GM21786 (cell line): ENCODE data around the gene RAD51B.

Experiments
- ATAC-seq: cut with Tn5 transposase; IDR thresholded peaks from one replicate; pipeline ENCODE4 v1.9.1; 2021; ENCODE audit not compliant: unreplicated experiment

The RAD51B gene

DNA sequence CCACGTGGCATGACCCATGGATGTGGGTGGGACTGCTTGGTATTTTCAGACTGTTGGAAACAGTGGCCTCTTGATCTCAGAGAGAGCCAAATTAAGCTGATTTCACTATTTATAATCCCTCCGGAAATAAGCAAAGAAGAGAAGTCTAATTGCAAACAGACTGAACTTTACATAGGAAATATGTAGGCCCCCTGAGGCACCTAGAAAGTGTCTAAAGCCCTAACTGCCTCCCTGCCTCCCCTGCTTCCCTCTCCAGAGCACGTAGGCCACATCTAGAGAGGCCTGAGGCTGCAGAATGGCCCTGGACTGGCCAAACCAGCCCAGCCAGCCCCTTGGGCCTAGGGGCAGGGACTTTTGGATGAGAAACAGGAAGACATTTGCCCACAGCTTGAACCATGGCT, 849.5 kb downstream of the RAD51B start:
- ATAC-seq = no peak

DNA sequence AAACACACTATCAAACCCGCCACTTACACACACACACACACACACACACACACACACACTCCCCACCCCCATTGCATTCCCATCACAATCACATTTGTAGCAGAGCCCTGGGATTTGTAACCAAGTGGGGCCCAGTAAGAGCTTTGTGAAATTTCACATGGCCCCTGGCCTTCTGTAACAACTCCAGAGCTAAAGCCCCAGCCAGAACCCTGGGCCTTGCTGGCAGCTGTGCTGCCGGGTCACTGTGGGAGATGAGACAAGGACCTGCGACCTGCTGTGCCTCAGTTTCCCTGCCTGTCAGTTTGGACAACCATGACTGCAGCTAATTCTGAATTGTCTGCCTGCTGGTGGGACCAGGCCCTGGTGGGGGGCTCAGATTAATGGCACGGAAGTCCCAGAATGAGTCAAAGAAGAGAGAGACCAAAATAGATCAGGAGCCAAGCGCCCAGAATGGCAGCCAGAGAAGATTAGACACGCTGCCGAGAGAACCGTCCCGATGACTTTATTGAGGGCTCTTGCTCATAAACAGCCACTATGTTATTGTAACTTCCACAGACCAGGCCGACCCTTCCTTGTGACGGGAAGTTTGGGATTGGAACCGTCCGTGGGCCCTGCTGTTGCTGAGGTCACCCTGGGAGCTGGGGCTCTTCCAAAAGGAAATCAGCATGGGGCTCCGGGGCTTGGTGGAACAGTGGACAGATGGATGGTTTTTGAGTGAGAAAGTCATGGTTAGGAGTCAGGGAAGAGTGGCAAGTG, 850.2 kb downstream of the RAD51B start:
- no peak for ATAC-seq

DNA sequence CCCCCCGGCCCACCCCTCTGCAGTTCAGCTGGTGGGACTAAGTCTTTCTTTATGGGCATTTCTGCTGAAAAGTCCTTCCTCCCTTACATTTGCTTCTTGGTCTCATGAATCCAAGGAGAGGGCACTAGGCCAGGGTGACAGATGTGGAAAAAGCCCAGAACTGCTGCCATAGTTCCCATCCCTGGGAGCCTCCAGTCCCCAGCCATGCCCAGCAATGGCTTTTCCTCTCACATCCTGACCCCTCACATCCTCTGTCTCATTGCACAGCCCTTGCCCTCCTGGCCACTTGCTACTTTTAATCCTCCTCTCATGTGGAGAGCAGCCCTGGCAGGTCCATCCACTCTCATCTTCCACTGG, 850.8 kb downstream of the RAD51B start:
- ATAC-seq = no peak

DNA sequence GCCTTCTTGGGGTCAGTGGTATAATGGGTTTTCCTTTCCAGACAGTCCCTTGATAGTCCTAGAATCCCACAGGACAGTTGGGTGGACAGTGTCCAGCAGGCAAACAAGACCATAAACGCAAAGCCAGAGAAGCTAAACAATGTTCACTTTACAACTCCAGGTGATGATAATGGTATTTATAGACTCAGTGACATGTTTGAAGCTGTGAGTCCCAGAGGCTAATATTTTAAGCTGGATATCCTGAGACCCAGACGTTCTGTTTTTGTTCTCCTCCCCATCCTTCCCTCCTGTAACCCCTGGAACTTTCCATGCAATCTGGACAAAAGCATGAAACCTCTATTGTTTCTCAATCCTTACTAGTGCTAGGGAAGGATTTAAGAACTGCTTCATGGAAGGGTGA, 852.3 kb downstream of the RAD51B start:
- ATAC-seq = no peak

DNA sequence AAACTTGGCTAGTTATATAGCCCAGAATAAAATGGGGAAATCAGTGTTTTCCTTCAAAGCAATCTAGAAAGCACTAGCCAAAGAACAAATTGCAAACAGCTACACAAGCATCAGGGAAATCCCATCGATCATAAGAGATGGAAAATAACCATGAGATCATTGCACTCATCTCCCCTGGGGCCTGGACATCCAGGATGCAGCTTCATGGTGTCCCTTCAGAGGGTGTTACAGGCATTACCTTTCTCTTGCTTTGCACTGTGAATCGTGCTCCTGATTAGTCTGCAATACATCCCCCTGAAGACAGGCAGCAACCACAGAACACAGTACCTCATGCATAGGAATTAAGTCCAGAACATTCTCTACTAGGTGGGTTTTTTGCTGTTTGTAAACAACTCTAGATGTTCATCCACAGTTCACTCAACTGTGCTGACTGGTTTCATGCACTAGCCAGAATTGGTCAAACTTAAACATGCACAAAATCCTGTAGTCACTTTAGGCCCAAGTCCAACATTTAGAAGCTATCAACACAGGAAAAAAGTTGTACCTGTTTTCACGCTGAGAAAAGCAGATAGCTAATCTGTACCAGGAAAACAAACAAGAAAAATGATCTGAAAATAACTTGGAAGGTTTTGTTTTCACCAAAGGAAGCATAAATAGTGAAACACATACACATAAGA, 853.2 kb downstream of the RAD51B start:
- no peak for ATAC-seq

DNA sequence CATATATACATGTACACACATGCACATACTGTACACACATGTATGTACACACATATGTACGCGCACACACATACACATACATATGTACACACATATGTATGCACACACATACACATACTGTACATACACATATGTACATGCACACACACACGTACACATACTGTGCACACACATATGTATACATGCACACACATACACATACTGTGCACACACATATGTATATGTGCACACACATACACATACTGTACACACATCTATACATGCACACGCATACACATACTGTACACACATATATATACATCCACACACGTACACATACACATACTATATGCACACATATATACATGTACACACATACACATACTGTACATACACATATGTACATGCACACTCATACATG, 853.9 kb downstream of the RAD51B start:
- no peak for ATAC-seq

DNA sequence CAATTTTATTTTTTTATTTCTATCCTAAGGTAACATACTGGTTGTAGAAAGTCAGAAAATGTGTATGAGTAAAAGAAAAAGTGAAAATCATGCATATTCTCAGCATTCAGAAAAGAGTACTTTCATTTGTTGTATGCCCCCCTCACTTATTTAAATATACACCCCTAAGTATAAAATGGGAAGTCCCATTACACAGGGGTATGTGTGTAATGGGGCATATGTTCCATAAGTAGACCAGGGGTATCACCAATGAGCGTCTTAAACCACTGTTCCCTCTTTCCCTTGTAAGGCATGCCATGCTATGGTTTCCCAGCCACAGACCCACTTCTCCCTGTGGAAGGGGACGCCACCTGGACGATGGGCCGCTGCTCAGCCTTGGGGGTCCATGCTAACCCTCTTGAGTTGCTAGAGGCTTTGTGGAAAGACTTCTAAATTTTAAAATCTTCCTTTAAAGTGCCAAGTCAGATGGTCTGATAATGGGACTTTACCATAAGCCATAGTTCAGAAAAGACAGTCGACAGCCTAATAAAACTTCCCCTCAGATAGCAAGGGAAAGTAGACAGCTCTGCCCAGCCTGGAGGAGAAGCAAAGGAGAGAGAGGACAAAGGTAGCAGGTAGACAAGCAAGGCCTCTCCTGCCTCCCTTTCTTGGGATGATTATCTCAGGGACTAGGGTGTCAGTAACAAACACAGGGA, 855.1 kb downstream of the RAD51B start:
- ATAC-seq = no peak

DNA sequence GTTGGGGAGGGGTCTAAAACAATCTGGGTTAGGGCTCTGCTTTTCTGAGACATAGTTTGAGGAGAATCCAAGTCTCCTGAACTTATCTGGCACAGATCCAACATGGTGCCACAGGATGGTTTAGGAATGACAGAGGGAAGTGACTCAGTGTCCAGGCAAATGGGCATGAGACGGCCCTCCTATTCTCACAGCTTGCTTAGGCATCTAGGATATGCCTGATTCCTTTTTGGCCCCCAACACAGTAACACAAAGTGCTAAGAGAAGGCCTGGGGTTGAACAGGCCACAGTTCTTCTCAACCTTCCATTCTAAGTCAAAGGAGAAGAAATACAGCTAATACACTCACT, 855.6 kb downstream of the RAD51B start:
- ATAC-seq = no peak

DNA sequence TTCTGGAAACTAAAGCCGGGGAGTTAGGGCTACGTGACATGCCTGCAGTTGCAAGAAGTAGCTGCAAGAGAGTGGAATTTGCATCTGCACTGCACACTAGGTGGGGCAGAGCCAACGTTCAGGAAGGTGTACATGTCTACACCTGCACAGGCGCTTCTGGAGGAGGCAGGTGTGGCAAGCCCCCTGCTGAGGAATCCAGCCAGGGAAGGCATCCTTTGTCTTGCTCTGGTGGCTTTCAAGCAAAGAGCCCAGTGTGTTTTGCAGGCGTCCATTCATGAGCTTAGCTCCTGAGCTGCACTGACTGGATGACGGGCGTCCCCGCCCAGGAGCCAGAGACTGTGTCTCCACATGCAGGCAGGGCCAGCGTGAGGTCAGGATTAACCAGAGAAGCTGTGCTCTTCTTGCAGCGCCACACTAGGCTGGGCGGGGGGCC, 856.9 kb downstream of the RAD51B start:
- ATAC-seq = no peak

DNA sequence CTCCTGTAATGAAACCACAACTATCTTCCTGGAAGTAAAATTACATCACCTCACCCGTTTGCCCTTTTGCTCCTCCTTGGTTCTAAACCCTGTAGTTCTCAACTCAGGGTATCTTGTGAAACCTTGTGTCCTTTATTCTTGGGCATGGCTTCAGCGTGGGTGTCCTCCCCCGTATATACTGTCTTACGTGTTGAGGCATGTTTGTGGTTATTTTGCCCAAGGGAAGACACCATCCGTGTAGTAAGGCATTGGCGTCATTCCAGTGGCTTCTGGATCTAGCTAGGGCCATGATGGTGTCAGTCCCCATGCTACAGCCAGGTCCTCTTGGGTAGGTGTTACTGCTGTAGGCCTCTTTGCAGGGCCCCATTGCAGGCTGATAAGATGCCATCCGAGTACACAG, 857.9 kb downstream of the RAD51B start:
- ATAC-seq = no peak

DNA sequence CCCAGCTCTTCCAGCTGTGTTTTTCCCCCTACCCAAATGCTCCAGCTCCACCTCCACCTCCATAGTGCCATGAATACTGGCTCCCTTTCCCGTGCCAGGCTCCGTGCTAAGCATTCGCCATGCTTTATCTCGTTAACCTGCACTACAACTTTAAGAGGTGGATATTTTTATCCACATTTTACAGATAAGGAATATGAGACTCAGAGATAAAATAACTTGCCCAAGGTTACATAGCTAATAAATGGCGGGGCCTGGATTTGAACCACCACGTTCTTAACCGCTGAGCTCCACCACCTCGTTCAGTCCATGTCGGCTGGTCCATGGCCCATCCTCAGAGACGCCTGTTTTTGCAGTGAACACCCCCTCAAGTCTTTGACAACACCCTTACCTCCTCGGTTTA, 858.3 kb downstream of the RAD51B start:
- no peak for ATAC-seq

DNA sequence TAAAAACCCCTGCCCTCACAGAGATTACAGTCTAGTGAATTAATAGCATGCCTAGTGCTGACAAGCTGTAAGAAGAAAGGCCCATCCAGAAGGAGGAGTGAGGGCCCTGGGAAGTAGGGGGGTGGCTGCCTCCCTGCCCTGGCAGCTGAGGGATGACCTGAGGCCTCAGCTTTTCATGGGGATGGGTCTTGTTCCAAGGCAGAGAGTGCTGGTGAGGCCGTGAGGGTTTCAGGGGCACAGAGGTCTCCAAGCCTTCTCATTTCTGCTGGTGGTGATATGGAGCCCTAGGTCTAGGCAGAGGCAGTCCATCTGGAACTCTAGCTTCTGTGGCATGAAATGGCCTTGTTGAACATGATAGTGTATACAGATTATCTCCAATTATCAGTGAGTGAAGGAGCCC, 858.9 kb downstream of the RAD51B start:
- no peak for ATAC-seq

DNA sequence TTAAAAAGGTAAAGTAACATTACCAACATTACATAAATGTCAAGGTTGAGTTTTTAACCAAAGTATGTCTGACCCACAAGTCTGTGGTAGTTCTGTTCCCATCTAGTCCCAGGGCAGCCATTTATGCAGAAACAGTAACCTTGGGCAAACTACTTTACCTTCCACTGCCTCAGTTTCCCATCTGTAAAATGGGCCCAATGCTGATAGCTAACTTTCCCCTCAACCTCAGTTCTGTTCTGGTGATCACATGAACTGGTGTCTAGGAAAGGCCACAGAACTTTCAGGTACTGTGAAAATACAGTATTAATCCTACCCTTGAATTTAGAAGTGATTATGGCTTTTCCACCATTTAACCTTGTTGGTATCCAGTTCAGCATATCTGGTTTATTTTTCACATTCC, 859.7 kb downstream of the RAD51B start:
- ATAC-seq = no peak

DNA sequence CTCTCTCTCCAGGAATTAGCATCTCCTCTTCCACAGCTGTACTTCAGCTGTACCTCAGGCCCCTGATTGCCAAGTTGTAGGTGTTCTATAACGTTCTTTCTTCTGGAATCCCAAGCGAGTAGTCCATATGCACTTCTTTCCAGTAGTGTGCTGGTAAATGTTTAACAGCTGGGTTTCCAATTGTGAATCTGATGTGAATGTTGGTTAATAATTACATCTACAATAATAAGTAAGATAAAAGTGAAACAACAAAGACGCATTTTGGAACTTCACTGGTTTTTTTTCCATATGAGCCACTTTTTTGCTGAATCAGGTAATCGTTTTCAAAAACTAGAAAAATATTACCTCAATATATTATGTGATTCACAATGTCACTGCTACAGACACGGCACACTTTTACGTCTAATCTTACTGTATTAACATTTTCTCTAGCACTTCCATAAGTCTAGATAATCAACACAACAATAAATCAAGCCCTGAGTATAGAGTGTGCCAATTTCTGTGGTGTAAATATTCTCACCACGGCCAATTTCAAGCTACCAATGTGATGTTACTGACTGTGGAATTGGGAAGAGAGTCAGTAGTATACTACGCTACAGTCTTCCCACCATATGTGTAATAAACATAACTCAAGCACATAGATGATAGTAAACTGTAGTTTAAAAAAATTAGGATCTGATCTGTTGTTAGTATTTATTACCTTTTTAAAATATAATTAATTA, 860.3 kb downstream of the RAD51B start:
- no peak for ATAC-seq

DNA sequence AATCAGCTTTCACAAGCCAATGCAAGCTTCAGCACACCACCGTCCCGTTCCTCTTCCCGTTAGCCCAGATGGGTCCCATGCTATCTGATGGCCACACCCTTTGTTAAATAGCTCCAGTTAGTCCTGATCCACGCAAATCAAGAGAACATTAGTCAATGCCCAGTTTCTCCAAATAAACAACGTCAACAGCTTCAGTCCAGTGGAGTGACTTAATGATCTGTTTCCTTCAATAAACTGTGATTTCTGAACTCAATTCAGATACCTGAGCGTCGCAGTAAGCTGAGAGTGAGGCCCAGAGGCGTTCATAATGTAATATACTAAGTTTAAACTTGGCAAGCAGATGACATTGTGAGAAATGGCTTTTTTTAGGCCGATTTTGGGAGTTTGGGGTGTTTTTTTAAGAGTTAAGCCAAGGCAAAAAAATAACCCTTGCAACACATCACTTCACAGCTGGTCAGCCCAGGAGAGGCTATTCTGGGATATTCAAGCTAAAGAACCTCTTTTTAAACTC, 861.0 kb downstream of the RAD51B start:
- no peak for ATAC-seq

DNA sequence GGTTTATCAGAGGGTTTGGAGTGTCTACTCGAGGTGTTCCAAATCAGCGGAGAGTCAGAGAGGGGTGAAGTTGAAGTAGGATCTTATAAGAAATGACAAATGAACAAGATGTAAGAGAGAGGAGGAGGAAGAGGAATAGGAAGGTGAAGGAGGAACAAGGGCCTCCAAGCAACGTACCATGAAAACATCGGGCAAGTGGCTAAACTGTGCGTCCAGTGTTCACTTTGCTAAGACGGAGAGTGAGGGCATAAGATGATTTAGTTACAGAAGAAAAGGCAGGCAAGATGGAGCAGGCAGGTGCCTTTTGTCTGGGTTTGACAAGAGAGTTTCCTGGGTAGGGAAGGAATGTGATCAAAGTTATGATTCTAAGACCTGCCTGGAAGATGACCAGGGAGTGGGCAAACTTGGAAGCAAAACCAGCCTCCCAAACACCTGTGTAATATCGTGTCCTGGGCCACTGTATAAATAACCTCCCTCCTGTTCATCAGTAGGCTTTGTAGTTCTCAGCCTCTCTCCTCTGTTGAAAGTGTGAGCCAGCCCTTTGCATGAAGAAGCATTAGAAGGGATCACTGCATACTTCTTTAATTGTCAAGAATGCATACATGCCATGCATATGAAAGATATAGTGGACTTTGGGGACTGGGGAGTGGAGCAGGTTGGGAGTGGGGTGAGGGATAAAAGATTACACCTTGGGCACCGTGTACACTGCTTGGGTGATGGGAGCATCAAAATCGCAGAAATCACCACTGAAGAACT, 861.9 kb downstream of the RAD51B start:
- ATAC-seq = no peak

DNA sequence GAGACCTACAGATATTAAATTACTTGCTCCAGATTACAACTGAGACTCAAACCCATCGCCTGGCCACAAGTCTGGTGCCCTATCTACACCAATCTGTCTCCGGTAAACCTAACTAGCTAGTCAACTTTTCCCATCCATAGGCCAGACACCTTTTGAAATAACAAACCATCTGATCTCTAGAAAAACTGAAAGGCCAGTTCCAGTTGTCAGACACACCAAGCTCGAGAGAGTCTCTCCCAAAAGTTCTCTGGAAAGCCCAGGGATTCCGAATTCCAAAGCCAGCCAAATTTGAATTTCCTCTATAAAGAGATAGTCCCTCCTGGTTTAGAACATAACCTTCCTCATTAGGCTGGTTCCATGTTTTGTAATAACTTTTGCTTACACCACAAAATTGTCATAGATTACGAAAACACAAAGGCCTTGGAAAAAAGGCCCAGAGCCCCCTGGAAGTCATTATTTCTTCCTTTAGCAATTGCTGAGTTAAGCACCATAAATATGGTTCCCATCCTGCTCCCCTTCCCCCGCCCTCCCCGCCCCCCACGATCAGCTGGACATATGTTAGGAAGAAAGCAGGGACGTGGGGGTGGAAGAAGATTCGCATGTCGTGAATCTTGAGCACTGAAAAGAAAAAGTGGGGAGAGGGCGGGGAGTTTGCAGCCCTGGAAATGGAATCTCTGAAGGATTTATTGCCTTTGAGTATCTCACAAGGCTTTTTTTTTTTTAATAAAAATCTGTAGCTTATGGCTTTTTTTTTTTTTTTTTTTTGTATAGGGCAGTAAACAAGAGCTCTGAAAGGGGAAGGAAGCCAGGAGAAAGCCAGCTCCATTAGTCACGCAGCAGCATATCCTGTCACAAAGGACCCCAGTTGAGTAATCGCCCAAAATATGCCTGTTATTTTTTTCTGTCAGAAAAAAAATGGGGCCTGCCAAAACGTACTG, 862.9 kb downstream of the RAD51B start:
- ATAC-seq = no peak

DNA sequence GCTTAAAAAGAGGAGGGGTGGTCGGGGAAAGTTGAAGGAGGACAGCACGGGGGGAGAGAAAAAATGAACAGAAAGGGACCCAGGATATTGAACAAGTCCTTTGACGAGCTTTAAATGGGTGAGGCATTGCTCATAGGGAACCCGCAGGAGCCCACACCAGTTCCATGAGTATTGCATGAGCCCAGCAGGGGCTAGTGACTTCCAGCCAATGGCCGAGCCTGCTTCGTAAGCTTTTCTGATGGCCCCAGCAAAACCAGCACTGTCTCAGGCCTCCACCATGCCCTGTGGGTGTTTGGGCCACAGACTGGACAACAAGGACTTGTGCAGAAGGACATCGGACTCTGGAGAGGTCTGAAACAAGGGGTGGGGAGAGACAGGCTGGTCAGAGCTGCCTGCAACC, 863.7 kb downstream of the RAD51B start:
- no peak for ATAC-seq
